KOPT-K1 (cell line): ENCODE results near the gene ZCCHC17.
A peak's percentile ranks its signal among the peaks of the same experiment; 100 is the strongest.
"Not testable (repeated sequence)": the region's sequence is repeated elsewhere in the genome, so short reads cannot be mapped to it uniquely, and the experiment has no call there.

Source experiments
- H3K27ac ChIP-seq: fragments of 200-600 bp; sonication (generic); 2 replicates; pipeline ENCODE4 v1.5.1; 2016; ENCODE audit warnings: antibody characterized with exemption, mild to moderate bottlenecking, low read depth, low read length; ENCODE audit not compliant: poor library complexity, severe bottlenecking
- H3K36me3 ChIP-seq: fragments of 200-600 bp; sonication (generic); 2 replicates; pipeline ENCODE4 v1.5.1; 2017; ENCODE audit warnings: antibody characterized with exemption, mild to moderate bottlenecking, low read length, moderate library complexity; ENCODE audit not compliant: insufficient read depth
- H3K9me3 ChIP-seq: fragments of 200-600 bp; sonication (generic); 2 replicates; pipeline ENCODE4 v1.5.1; 2017; ENCODE audit warnings: antibody characterized with exemption, low read length, mild to moderate bottlenecking; ENCODE audit not compliant: insufficient read depth, poor library complexity, severe bottlenecking

Gene ZCCHC17, protein sequence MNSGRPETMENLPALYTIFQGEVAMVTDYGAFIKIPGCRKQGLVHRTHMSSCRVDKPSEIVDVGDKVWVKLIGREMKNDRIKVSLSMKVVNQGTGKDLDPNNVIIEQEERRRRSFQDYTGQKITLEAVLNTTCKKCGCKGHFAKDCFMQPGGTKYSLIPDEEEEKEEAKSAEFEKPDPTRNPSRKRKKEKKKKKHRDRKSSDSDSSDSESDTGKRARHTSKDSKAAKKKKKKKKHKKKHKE

DNA sequence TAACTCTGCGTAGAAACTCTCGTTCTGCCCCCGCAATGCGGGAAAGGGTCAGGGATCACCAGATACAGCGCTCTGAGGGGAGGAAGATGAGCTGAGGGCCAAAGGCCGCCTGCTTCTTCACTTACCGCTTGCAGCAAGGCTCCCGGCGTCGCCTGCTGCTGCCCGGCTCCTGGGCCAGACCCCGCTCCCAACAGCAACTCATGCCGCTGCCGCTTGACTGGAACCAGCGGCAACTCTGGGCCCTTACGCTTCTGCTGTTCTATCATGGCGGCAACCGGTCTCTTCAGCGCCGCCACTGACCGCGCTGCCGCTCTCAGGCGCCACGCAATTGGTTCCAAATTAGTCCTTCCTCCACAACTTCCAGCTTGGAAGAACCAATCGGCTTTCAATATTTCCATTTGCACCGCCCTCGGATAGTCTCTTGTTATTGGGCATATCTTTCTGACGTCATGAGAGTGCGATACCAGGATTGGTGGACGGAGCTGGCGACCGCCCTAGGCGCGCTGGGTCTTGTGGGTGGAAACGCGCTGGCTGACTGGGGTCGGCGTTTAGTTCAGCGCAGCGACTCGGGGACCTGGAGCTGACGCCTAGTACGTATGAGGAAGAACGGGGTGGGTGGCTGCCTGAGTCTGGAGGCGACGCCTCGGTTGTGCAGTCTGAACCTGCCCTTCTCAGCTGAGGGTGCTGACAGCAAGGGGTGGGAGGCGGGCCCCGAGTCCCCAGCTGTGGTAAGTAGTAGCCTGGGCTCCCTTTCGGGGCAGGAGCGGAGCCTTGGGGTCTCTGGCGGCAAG, at the start of gene ZCCHC17, which contains the start of gene SNRNP40:
Gene ZCCHC17 (plus strand): TSS at position 547 of the 791 bp plus-strand sequence. CDS start 13,067 bp downstream, outside the sequence.
Gene SNRNP40 (minus strand): TSS at position 303 of the 791 bp plus-strand sequence. CDS start 37 bp downstream, at position 266.
- Histone ChIP-seq H3K9me3 (no peaks in the 10 kb centered on the region), H3K36me3 (peaks cover 32% of the 10 kb centered on the region), H3K27ac (peak within 1 kb of the TSS; percentile 84)

DNA sequence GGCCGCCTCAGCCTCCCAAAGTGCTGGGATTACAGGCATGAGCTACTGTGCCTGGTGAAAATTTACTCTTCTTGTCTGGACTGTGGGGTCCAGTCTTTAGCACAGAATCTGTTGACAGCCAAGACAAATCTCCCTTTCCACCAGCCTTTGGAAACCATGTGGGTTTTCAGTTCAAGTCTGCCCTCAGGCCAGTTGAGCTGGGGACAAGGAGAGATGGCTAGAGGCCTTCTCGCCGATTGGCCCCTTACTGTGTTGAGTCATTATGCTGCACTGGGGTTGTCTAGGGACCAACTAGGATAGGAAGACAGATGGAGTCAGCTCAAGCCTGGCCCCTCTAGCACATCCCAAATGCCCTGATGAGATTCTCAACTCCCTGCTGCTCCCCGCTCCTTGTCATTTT, 48.6 kb upstream of the ZCCHC17 start:
- H3K9me3 ChIP-seq: no peaks in the 10 kb centered on the region
- H3K36me3 ChIP-seq: no peaks in the 10 kb centered on the region
- no peak overlapping the region for H3K27ac ChIP-seq

DNA sequence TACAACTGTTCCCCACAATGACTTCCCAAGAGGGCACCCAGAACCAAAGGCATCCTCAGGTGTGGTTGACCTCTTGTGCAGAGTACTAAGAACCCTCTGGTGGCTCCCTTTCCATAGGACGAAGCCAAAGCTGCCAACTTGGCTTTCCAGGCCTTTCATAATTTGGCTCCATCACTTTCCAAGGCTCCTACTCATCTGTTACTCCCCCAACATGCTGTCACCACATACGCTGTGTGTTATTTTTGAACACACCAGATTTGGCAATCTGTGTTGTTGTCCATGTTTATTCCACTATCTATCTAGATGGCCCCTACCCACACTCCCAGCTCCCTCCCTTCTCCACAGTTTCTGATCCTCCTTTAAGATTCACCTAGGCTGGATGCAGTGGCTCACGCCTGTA, 47.0 kb upstream of the ZCCHC17 start:
- H3K9me3 ChIP-seq: no peaks in the 10 kb centered on the region
- no peaks in the 10 kb centered on the region for H3K36me3 ChIP-seq
- H3K27ac ChIP-seq: no peak overlapping the region

DNA sequence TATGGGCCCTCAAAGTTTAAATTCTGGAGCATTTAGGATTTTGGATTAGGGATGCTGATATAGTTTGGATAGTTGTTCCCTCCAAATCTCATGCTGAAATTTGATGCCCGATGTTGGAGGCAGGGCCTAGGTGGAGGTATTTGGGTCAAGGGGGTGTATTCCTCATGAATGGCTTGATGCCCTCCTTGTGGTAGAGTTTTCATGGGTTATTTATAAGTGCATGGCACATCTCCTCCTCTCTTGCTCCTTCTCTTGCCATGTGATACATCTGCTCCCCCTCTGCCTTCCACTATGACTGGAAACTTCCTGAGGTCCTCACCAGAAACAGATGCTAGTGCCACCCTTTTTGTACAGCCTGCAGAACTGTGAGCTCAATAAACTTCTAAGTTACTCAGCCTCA, 39.6 kb upstream of the ZCCHC17 start:
- no peaks in the 10 kb centered on the region for H3K9me3 ChIP-seq
- no peak overlapping the region for H3K27ac ChIP-seq
- H3K36me3 ChIP-seq: peaks cover 56% of the 10 kb centered on the region

DNA sequence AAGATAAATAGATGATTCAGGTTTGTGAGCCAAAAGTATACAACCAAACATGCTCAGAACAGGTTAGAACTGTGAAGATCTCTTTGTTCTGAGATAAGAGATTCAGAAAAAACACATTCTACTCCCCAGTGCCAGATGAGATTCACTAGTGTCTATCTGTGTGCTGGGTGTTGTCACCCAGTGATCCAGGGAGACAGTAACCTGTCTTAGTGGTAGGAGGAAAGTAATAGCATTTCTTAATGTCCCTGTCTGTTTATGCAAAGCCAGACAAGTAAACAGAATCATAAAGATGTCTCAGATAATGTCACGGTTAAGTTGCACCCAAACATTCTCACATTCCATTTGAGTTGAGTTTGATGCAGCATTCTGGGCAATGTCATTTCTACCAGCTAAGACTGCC, 38.3 kb upstream of the ZCCHC17 start:
- Histone ChIP-seq H3K27ac (no peak overlapping the region), H3K9me3 (no peaks in the 10 kb centered on the region), H3K36me3 (peaks cover 70% of the 10 kb centered on the region)

DNA sequence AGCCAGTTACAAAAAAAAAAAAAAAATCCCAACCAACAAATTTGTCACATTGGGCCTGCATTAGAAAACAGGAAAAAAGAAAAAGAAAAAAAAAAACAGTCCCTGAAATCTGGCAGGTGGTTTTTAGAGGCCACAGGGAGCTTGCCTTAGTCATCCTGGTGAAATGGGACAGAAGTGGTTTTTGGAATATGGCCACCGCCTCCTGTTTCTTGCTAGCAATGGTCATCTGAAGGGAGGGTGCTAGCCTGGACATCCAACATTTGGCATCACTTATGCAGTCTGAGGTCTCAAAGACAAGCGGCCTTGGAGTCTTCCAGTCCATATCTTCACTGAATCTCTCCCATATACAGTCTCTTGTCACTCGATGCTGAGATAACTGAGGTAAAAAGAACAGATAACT, 37.1 kb upstream of the ZCCHC17 start:
- no peaks in the 10 kb centered on the region for H3K9me3 ChIP-seq
- peaks cover 82% of the 10 kb centered on the region for H3K36me3 ChIP-seq
- no peak overlapping the region for H3K27ac ChIP-seq

DNA sequence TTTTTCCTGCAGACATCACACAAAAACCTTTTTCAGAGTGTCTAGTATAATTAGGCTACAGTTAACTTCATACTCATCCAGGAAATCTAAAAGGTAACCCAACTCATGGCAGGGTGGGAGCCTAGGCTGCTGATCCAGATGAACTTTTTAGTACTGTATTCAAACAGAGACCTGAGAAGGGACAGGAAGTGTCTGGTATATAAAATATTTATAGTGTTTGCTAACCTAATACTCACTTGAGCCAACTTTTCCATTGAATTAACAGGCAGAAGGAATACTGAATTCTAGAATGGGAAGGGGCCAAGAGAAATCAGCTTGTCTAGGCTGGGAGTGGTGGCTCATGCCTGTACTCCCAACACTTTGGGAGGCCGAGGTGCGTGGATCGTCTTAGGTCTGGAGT, 34.9 kb upstream of the ZCCHC17 start:
- H3K9me3 ChIP-seq: no peaks in the 10 kb centered on the region
- H3K36me3 ChIP-seq: peaks cover 100% of the 10 kb centered on the region
- no peak overlapping the region for H3K27ac ChIP-seq

DNA sequence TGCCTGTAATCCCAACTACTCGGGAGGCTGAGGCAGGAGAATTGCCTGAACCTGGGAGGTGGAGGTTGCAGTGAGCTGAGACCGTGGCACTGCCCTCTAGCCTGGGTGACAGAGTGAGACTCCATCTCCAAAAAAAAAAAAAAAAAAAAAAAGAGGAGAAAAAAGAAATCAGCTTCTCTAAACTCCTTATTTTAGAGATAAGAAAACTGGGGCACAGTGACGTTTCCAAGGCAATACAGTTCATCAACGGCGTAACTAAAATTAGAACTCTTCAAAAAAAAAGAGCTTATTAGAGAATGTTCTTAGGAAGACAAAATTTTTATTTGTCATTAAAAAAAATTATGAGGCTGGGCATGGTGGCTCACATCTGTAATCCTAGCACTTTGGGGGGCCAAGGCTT, 34.4 kb upstream of the ZCCHC17 start:
- H3K27ac ChIP-seq, H3K9me3 ChIP-seq: not testable (repeated sequence)
- peaks cover 100% of the 10 kb centered on the region for H3K36me3 ChIP-seq

DNA sequence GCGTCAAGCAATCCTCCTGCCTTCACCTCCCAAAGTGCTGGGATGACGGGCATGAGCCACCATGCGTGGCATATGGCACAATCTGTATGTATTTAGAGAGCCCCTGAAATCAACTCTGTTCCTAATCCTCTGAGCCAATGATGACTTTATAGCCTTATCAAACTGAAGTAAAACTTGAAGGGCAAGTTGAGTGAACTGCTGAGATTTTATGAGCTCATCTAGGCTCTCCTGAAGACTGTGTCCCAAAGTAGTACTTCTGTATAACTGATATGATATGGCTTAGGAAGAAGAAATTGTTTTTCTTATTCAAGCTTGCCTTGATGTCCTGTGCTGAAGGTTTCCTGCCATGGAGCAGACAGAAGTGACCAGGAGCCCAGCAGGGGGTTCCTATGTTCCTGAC, 33.4 kb upstream of the ZCCHC17 start:
- Histone ChIP-seq H3K36me3 (peaks cover 100% of the 10 kb centered on the region), H3K9me3 (no peaks in the 10 kb centered on the region), H3K27ac (no peak overlapping the region)

DNA sequence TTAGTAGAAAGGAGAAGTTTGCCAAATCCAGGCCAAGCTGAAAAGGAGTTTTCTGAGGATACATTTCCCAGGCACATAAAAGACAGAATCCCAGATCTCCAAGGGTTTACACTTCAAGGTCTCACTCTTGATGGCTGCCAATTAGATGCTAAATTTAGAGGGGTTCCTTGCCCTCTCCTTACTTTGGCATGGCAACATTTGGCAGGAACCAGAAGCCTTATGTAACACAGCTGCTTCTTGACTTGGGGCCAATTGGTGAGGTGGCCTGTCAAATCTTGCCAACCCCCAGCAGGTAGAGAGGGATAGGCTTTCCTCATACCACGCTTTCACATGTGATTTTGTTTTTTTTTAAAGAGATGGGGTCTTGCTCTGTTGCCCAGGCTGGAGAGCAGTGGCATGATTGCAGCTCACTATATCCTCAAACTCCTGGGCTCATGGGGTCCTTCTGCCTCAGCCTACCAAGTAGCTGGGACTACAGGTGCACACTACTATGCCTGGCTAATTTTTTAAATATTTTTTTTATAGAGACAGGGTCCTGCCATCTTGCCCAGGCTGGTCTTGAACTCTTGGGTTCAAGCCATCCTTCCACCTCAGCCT, 31.9 kb upstream of the ZCCHC17 start:
- peaks cover 100% of the 10 kb centered on the region for H3K36me3 ChIP-seq

DNA sequence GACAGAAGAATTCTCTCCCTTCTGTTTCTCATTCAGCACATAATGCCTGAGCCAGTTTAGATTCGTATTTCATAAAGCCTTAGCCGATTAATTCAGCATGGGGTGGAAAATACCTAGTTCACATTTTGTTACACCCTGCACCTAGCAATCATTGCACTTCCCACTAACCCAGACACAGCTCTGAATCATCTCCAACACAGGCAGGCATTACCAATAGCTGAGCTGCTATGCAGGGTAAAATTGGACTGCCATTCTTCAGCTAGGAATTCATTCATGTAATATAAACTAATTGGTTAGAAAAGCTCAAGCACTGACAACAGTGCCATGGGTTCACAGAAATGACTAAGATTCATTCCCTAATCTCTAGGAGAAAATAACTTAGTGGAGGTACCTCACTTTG, 30.3 kb upstream of the ZCCHC17 start:
- no peak overlapping the region for H3K27ac ChIP-seq
- H3K9me3 ChIP-seq: no peaks in the 10 kb centered on the region
- peaks cover 100% of the 10 kb centered on the region for H3K36me3 ChIP-seq

More for the DNA sequence above, 31.9 kb upstream of the ZCCHC17 start:
- Histone ChIP-seq H3K9me3 (no peaks in the 10 kb centered on the region), H3K27ac (no peak overlapping the region)

DNA sequence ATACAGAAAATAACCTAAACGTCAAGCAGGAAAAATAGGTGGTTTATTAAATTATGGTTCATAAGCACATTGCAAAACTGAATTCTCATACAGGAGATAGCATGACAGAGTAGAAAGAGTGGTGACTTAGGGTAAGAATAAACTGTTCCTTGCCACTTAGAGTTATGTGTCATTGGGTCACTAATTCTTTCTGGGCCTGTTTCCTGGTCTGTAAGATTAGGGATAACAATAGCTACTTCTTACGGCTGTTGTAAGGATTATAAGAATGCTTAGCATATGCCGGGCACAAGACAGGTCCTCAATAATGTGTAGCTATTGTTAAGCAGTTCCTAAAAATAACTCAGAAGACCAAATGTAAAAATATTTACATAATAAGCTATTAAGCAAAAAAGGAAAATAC, 24.5 kb upstream of the ZCCHC17 start:
- Histone ChIP-seq H3K27ac (no peak overlapping the region), H3K9me3 (no peaks in the 10 kb centered on the region), H3K36me3 (peaks cover 98% of the 10 kb centered on the region)

DNA sequence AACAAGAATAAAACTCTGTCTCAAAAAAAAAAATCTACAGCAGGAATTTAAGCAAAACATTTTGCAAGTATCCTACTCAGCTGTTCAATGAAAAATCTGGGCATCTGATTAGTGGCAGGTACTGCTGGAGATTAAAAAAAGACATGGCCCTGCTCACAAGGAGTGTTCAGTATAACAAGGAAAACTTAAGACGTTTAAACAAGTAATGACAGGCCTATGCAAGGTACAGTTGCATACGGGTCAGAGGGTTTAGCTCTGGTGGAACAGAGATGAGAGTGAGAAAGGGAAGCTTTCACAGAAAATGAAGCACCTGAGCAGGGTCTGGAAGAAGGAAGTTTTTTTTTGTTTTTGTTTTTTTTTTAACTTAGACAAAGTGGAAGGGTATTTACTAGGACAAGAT, 23.2 kb upstream of the ZCCHC17 start:
- H3K9me3 ChIP-seq: no peaks in the 10 kb centered on the region
- peaks cover 98% of the 10 kb centered on the region for H3K36me3 ChIP-seq
- H3K27ac ChIP-seq: no peak overlapping the region

DNA sequence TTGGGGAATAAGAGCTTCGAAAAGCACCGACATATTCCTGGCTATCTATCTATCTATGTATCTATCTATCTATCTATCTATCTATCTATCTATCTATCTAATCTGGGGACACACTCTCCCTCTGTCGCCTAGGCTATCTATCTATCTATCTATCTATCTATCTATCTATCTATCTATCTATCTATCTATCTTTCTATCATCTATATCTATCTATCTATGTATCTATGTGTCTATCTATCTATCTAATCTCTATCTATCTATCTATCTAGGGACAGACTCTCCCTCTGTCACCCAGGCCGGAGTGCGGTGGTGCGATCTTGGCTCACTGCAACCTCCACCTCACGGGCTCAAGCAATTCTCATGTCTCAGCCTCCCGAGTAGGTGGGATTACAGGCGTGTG, 14.4 kb upstream of the ZCCHC17 start:
- not testable (repeated sequence) for H3K27ac ChIP-seq, H3K9me3 ChIP-seq
- peaks cover 98% of the 10 kb centered on the region for H3K36me3 ChIP-seq

DNA sequence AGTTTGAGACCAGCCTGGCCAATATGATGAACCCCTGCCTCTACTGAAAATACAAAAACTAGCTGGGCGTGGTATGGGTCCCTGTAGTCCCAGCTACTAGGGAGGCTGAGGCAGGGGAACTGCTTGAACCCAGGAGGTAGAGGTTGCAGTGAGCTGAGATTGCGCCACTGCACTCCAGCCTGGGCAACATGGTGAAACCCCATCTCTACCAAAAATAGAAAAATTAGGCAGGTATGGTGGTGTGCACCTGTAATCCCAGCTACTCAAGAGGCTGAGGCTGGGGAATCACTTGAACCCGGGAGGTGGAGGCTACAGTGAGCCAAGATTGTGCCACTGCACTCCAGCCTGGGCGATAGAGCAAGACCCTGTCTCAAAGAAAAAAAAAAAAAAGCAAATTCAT, 9.0 kb upstream of the ZCCHC17 start:
- not testable (repeated sequence) for H3K9me3 ChIP-seq
- H3K36me3 ChIP-seq: peaks cover 98% of the 10 kb centered on the region

More for the DNA sequence above, 9.0 kb upstream of the ZCCHC17 start:
- H3K27ac ChIP-seq: not testable (repeated sequence)
